ENCODE measurements around the gene PHACTR1.

- TF ChIP-seq CTCF (IDR thresholded peaks at IDR 0.05), result no peak
- TF ChIP-seq POLR2A (IDR thresholded peaks at IDR 0.05), result no peak
Observed at GRCh38 chr6:13035606-13036005, 319.0 kb downstream of the PHACTR1 start.
